HG03575 (cell line): Measurements from ENCODE around the gene TEKT2.

Source experiments
- ATAC-seq: cut with Tn5 transposase; IDR thresholded peaks from one replicate; pipeline ENCODE4 v1.9.1; 2021; ENCODE audit not compliant: unreplicated experiment, insufficient number of reproducible peaks, low FRiP score; ENCODE audit errors: extremely low read depth

TEKT2 gene

GRCh38 chr1:36083635-36084496 is at the start of gene TEKT2:
TEKT2 (plus strand) TSS chr1:36084094; CDS start chr1:36084922, 828 bp downstream.
- ATAC-seq = no peak

- no peak for ATAC-seq
These were observed 49.2 kb upstream of the TEKT2 start for GRCh38 chr1:36034692-36035091.

- ATAC-seq = no peak
These were observed 48.7 kb upstream of the TEKT2 start for GRCh38 chr1:36035154-36035553.

- ATAC-seq = no peak
These were observed 43.7 kb upstream of the TEKT2 start for GRCh38 chr1:36040238-36040637.

GRCh38 chr1:36051821-36052220 is 32.1 kb upstream of the TEKT2 start:
- no peak for ATAC-seq

GRCh38 chr1:36053978-36054377 is 29.9 kb upstream of the TEKT2 start:
- ATAC-seq = no peak

GRCh38 chr1:36055706-36056105 is 28.2 kb upstream of the TEKT2 start:
- no peak for ATAC-seq

- no peak for ATAC-seq
These were observed 21.6 kb upstream of the TEKT2 start for GRCh38 chr1:36062315-36062714.

- no peak for ATAC-seq
These were observed 16.0 kb upstream of the TEKT2 start for GRCh38 chr1:36067871-36068270.

- ATAC-seq = no peak
These were observed 15.0 kb upstream of the TEKT2 start for GRCh38 chr1:36068866-36069265.

GRCh38 chr1:36070349-36070748 is 13.5 kb upstream of the TEKT2 start:
- ATAC-seq = no peak

GRCh38 chr1:36076979-36077573 is 6.8 kb upstream of the TEKT2 start:
- no peak for ATAC-seq

- no peak for ATAC-seq
These were observed 3.7 kb upstream of the TEKT2 start for GRCh38 chr1:36080236-36080635.

- ATAC-seq = no peak
These were observed 3.1 kb upstream of the TEKT2 start for GRCh38 chr1:36080801-36081200.

- ATAC-seq = no peak
These were observed 1.9 kb upstream of the TEKT2 start for GRCh38 chr1:36081926-36082485.

- ATAC-seq = no peak
These were observed 675 bp upstream of the TEKT2 start for GRCh38 chr1:36083219-36083618.

GRCh38 chr1:36084497-36085115 is 712 bp downstream of the TEKT2 start:
- ATAC-seq = no peak

- ATAC-seq = no peak
These were observed 1.2 kb downstream of the TEKT2 start for GRCh38 chr1:36085126-36085525.

- no peak for ATAC-seq
These were observed 2.0 kb downstream of the TEKT2 start for GRCh38 chr1:36085686-36086526.
